Measurements from ENCODE around the gene NTMT1.

Gene NTMT1

GRCh38 chr9:129682381-129682780 is 56.4 kb downstream of the NTMT1 start:
- no peak for DNase-seq

DNA sequence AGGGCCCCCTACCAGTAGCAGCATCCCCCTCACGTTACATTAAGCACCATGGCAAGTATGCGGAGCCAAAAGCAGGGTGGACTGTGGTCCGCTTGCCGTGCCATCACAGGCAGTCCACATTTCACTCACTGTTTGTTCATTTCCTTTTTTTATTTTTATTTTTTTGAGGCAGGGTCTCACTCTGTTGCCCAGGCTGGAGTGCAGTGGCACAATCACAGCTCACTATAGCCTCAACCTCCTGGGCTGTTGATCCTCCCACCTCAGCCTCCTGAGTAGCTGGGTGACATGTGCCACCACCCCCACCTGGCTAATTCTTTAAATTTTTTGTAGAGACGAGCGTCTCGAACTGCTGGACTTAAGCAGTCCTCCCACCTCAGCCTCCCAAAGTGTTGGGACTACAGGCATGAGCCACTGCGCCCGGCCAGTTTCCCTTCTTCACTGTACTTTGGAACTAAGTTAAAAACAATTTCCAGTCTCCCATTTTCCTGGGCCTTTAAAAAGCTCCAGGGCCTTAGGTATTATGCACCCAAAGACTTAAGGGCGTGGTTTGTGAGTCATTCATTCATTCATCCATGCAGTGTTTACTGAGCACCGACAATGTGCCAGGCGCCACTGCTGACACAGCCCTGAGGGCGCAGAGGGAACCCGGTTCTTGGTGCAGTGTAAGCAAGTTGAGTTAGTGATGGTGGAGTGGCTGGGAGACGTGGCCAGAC is 59.4 kb downstream of the NTMT1 start:
- no peak for DNase-seq
